LNCAP (cell line): ENCODE measurements around the gene TMEM30A.

Experiments
- CTCF ChIP-seq: fragments of 450-650 bp; IDR thresholded peaks from 2 replicates; pipeline ENCODE4 v1.5.1; 2017; ENCODE audit warnings: mild to moderate bottlenecking

The TMEM30A gene

GRCh38 chr6:75222261-75222660, 62.3 kb downstream of the TMEM30A start:
- TF ChIP-seq CTCF, result no peak

- no peak for TF ChIP-seq CTCF
Observed at GRCh38 chr6:75221116-75221515, 63.5 kb downstream of the TMEM30A start.

- no peak for TF ChIP-seq CTCF
Observed at GRCh38 chr6:75220357-75220756, 64.2 kb downstream of the TMEM30A start.

- no peak for TF ChIP-seq CTCF
Observed at GRCh38 chr6:75219263-75219662, 65.3 kb downstream of the TMEM30A start.

GRCh38 chr6:75217193-75217592, 67.4 kb downstream of the TMEM30A start:
- no peak for TF ChIP-seq CTCF

GRCh38 chr6:75215291-75215690, 69.3 kb downstream of the TMEM30A start:
- no peak for TF ChIP-seq CTCF

- TF ChIP-seq CTCF, result no peak
Observed at GRCh38 chr6:75213732-75214131, 70.9 kb downstream of the TMEM30A start.

- no peak for TF ChIP-seq CTCF
Observed at GRCh38 chr6:75213112-75213511, 71.5 kb downstream of the TMEM30A start.
